ENCODE measurements around the gene CEP63.

DNA sequence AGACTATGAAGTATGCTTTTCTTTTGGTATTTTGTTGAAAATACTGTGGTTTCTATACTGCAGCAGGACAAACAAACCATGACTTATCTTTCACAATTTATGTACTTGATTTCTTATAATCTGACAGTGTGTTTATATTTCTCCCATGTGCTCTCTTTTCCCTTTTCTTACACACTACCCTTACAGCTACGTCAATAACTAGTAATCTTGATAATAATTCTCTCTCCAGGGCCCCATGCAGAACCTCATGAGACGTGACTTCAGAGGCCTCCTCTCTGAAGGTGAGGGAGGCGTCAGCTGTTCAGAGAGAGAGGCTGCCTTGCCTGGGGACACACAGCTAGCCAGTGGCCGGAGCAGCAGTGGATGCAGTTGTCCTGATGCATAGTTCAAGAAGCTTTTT is 129.1 kb downstream of the CEP63 start:
- TF ChIP-seq, protein P1, sequence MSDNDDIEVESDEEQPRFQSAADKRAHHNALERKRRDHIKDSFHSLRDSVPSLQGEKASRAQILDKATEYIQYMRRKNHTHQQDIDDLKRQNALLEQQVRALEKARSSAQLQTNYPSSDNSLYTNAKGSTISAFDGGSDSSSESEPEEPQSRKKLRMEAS (IDR thresholded peaks at IDR 0.05), result no peak
- TF ChIP-seq, protein P2, sequence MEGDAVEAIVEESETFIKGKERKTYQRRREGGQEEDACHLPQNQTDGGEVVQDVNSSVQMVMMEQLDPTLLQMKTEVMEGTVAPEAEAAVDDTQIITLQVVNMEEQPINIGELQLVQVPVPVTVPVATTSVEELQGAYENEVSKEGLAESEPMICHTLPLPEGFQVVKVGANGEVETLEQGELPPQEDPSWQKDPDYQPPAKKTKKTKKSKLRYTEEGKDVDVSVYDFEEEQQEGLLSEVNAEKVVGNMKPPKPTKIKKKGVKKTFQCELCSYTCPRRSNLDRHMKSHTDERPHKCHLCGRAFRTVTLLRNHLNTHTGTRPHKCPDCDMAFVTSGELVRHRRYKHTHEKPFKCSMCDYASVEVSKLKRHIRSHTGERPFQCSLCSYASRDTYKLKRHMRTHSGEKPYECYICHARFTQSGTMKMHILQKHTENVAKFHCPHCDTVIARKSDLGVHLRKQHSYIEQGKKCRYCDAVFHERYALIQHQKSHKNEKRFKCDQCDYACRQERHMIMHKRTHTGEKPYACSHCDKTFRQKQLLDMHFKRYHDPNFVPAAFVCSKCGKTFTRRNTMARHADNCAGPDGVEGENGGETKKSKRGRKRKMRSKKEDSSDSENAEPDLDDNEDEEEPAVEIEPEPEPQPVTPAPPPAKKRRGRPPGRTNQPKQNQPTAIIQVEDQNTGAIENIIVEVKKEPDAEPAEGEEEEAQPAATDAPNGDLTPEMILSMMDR (IDR thresholded peaks at IDR 0.05 in 2 of 3, conservative IDR thresholded peaks at IDR 0.05 in 1 of 3; ENCODE audit: borderline replicate concordance in 1 of 3, insufficient read depth in 1 of 3, low read depth in 2 of 3, low read length in 2 of 3), result no peak
- TF ChIP-seq FOSL1 (IDR thresholded peaks at IDR 0.05; ENCODE audit: low read depth), result no peak
- no peak for TF ChIP-seq EZH2 (IDR thresholded peaks at IDR 0.05)
- no peak for TF ChIP-seq POLR2A (IDR thresholded peaks at IDR 0.05; ENCODE audit: borderline replicate concordance, extremely low read depth, insufficient read depth, insufficient read length)

Measured in HCT116 (cell line).